Activated B cell treated with CpG ODN at 0.5 μM for 24 hours (primary cell): ENCODE measurements around the gene RANBP17. TPM values are rescaled to one million over a fixed set of nuclear protein-coding genes. Genes with fewer than 3 reads are reported as not detected.

Experiments
- ATAC-seq: fragments of 200-7000 bp; cut with Tn5 transposase; one replicate; pipeline ENCODE4 v1.10.0; 2021; ENCODE audit warnings: low read depth, mild to moderate bottlenecking, moderate library complexity
- CTCF ChIA-PET: fragments of 350-600 bp; sonication (Branson Sonifier 250); formaldehyde crosslinking; loops from one replicate; lab custom pipeline; 2021; ENCODE audit warnings: antibody characterized with exemption; lab: Charles Lee
- POLR2A ChIA-PET: fragments of 350-600 bp; sonication (Branson Sonifier 250); formaldehyde crosslinking; loops from one replicate; lab custom pipeline; 2021; ENCODE audit warnings: antibody characterized with exemption; lab: Charles Lee
- DNase-seq: peaks from one replicate; pipeline ENCODE4 v3.0.0; 2022
- H3K27ac Mint-ChIP-seq: one replicate; pipeline ENCODE4 v1.8.0; 2020; ENCODE audit warnings: mixed read lengths
- H3K27me3 Mint-ChIP-seq: one replicate; pipeline ENCODE4 v1.8.0; 2021; ENCODE audit warnings: mixed read lengths
- H3K36me3 Mint-ChIP-seq: one replicate; pipeline ENCODE4 v1.8.0; 2021; ENCODE audit warnings: low read depth, mixed read lengths
- H3K4me1 Mint-ChIP-seq: one replicate; pipeline ENCODE4 v1.8.0; 2021; ENCODE audit warnings: mixed read lengths
- H3K4me3 Mint-ChIP-seq: one replicate; pipeline ENCODE4 v1.8.0; 2020; ENCODE audit warnings: mild to moderate bottlenecking, mixed read lengths
- H3K9me3 Mint-ChIP-seq: one replicate; pipeline ENCODE4 v1.8.0; 2020; ENCODE audit warnings: mixed read lengths
- intact Hi-C: fragments of 100-400 bp; cut with micrococcal nuclease; formaldehyde crosslinking; loops from one replicate; pipeline ENCODE4 v1.15.1; 2024
- total RNA-seq: library from RNA; stranded (reverse); gene quantifications from 2 replicates; pipeline ENCODE4 v1.2.3, GENCODE V29; 2022
- TF ChIP-seq, protein P1 (sequence below): fragments of 200-600 bp; IDR thresholded peaks from one replicate; pipeline ENCODE4 v1.8.0; 2022; ENCODE audit warnings: antibody characterized with exemption, mild to moderate bottlenecking

The RANBP17 gene
- total RNA-seq, 1 donor from 2014 or later: not detected

DNA sequence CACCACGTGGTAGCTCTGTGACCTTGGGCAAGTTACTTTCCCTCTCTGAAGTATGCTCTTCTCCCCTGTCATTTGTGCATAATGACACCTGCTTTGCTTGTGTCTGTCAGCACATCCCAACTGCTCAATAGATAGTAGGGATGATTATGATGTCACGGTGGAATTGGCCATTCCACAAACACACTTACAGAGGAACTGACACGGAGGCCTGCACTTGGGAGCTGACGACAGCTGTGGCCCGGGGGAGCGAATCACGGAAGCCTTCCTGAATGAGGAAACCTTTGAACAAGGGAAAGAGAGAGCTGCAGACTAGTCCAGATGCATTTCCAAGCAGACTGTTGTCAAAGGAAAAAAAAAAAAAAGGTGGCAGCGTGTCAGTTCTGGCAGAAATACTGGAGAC lies 468.2 kb downstream of the RANBP17 start:
- POLR2A ChIA-PET: no interaction called here
- Mint-ChIP-seq H3K4me1 (no peaks in the 10 kb centered on the region), H3K27ac (no peak overlapping the region), H3K9me3 (no peaks in the 10 kb centered on the region), H3K4me3 (no peak overlapping the region), H3K36me3 (no peaks in the 10 kb centered on the region), H3K27me3 (peaks cover 28% of the 10 kb centered on the region)
- TF ChIP-seq, protein P1, sequence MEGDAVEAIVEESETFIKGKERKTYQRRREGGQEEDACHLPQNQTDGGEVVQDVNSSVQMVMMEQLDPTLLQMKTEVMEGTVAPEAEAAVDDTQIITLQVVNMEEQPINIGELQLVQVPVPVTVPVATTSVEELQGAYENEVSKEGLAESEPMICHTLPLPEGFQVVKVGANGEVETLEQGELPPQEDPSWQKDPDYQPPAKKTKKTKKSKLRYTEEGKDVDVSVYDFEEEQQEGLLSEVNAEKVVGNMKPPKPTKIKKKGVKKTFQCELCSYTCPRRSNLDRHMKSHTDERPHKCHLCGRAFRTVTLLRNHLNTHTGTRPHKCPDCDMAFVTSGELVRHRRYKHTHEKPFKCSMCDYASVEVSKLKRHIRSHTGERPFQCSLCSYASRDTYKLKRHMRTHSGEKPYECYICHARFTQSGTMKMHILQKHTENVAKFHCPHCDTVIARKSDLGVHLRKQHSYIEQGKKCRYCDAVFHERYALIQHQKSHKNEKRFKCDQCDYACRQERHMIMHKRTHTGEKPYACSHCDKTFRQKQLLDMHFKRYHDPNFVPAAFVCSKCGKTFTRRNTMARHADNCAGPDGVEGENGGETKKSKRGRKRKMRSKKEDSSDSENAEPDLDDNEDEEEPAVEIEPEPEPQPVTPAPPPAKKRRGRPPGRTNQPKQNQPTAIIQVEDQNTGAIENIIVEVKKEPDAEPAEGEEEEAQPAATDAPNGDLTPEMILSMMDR: no peak
- CTCF ChIA-PET: no interaction called here
- intact Hi-C loops: no loop called here
- DNase-seq (no peak), ATAC-seq (no peak)

- TF ChIP-seq, protein P1: no peak
- intact Hi-C loops: no loop called here
- Mint-ChIP-seq H3K27me3 (peaks cover 32% of the 10 kb centered on the region), H3K4me1 (peaks cover 7% of the 10 kb centered on the region), H3K36me3 (no peaks in the 10 kb centered on the region), H3K27ac (no peak overlapping the region), H3K4me3 (no peak overlapping the region), H3K9me3 (no peaks in the 10 kb centered on the region)
- CTCF ChIA-PET: no interaction called here
- POLR2A ChIA-PET: no interaction called here
- DNase-seq (no peak), ATAC-seq (no peak)
Measured at GRCh38 chr5:171335616-171336015, 473.8 kb downstream of the RANBP17 start.

GRCh38 chr5:171336521-171337209 lies 474.8 kb downstream of the RANBP17 start:
- POLR2A ChIA-PET: no interaction called here
- ATAC-seq (no peak), DNase-seq (no peak)
- no peaks in the 10 kb centered on the region for H3K36me3 Mint-ChIP-seq
- intact Hi-C loops: no loop called here
- H3K4me1 Mint-ChIP-seq: peaks cover 7% of the 10 kb centered on the region
- no peak overlapping the region for H3K4me3 Mint-ChIP-seq
- TF ChIP-seq, protein P1: no peak
- no peaks in the 10 kb centered on the region for H3K9me3 Mint-ChIP-seq
- CTCF ChIA-PET: no interaction called here
- H3K27ac Mint-ChIP-seq: no peak overlapping the region
- peaks cover 32% of the 10 kb centered on the region for H3K27me3 Mint-ChIP-seq

DNA sequence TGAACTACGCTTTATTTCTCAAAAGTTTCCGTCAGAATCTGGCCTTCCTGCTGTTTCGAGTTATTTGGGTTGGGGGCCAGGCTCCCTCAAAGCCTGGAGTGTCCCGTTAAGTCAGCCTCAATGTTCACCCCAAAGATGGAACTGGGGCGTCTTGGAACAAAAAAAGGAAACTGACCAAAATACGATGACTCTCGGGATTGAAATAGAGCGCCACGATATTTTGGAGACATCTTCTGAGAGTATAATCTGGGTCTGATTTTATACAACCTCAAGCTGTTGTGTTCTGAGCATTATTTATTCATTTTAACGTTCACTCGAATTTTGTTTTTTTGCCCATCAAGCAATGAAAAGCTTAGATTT lies 475.4 kb downstream of the RANBP17 start:
- Mint-ChIP-seq H3K27me3 (peaks cover 28% of the 10 kb centered on the region), H3K4me3 (no peak overlapping the region), H3K9me3 (no peaks in the 10 kb centered on the region), H3K36me3 (no peaks in the 10 kb centered on the region), H3K4me1 (peaks cover 7% of the 10 kb centered on the region), H3K27ac (no peak overlapping the region)
- intact Hi-C loops: no loop called here
- TF ChIP-seq, protein P1: no peak
- DNase-seq: no peak
- ATAC-seq: no peak
- ChIA-PET POLR2A (no interaction called here), CTCF (no interaction called here)

DNA sequence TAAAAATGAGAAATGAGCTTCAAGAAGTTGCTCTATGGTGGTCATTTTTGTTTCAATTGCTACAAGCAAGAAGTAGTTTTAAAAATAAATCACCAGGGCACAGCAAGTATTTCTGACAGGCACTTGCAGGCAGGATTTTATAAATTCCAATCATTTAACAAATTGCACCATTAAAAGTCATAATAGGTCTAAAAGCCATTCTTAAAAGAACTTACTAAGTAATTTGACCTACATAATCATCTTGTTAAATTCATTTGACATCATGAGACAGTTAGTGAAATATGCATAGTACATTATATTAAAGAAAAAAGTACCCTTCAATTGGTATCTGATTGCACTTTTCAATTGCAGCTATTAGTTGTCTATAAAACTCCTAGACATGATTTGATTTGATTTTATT lies 478.2 kb downstream of the RANBP17 start:
- H3K27me3 Mint-ChIP-seq: peaks cover 28% of the 10 kb centered on the region
- DNase-seq (no peak), ATAC-seq (no peak)
- TF ChIP-seq, protein P1: no peak
- intact Hi-C loops: no loop called here
- H3K9me3 Mint-ChIP-seq: no peaks in the 10 kb centered on the region
- H3K4me1 Mint-ChIP-seq: peaks cover 7% of the 10 kb centered on the region
- no peaks in the 10 kb centered on the region for H3K36me3 Mint-ChIP-seq
- no peak overlapping the region for H3K27ac Mint-ChIP-seq
- H3K4me3 Mint-ChIP-seq: no peak overlapping the region
- CTCF ChIA-PET: no interaction called here
- POLR2A ChIA-PET: no interaction called here
